A549 (cell line): ENCODE measurements around the gene PRR12.

Experiments used
- CBX8 ChIP-seq: fragments of 200-600 bp; sonication (generic); IDR thresholded peaks from 2 replicates; pipeline ENCODE4 v1.6.1; 2016
- CTCF ChIP-seq: fragments of >200 bp; sonication (Bioruptor Twin); formaldehyde crosslinking; IDR thresholded peaks from 3 replicates; pipeline ENCODE4 v1.5.1; 2016
- EHF ChIP-seq: fragments of 250-450 bp; sonication (Bioruptor Pico); IDR thresholded peaks from 2 replicates; pipeline ENCODE4 v1.5.0; 2020; ENCODE audit warnings: mild to moderate bottlenecking
- EP300 ChIP-seq, 2 experiments: fragments of >200 bp; sonication (Bioruptor Twin); formaldehyde crosslinking; IDR thresholded peaks; 2 replicates in 1 of 2; 3 replicates in 1 of 2; pipeline ENCODE4 v1.6.1; 2016 to 2017
- GATA3 ChIP-seq: IDR thresholded peaks from 2 replicates; pipeline ENCODE4 v1.6.1; 2012; ENCODE audit warnings: borderline replicate concordance
- JUN ChIP-seq, 2 experiments: fragments of >200 bp; sonication (Bioruptor Twin); formaldehyde crosslinking; IDR thresholded peaks; 2 replicates in 1 of 2; 3 replicates in 1 of 2; pipeline ENCODE4 v1.6.1; 2016 to 2017
- NFE2L2 ChIP-seq: fragments of 150-350 bp; conservative IDR thresholded peaks from 2 replicates; pipeline ENCODE4 v1.6.1; 2014; ENCODE audit warnings: low read length
- RFX5 ChIP-seq: fragments of 450-650 bp; IDR thresholded peaks from 2 replicates; pipeline ENCODE4 v1.7.1; 2014; ENCODE audit warnings: antibody characterized with exemption, mild to moderate bottlenecking, moderate library complexity
- SMC3 ChIP-seq: fragments of >200 bp; sonication (Bioruptor Twin); formaldehyde crosslinking; IDR thresholded peaks from 3 replicates; pipeline ENCODE4 v1.6.1; 2018; ENCODE audit warnings: inconsistent platforms
- TF ChIP-seq, protein P1 (sequence below): fragments of 200-600 bp; sonication (generic); IDR thresholded peaks from 2 replicates; pipeline ENCODE4 v1.6.1; 2016; ENCODE audit warnings: antibody characterized with exemption, mild to moderate bottlenecking, moderate library complexity

DNA sequence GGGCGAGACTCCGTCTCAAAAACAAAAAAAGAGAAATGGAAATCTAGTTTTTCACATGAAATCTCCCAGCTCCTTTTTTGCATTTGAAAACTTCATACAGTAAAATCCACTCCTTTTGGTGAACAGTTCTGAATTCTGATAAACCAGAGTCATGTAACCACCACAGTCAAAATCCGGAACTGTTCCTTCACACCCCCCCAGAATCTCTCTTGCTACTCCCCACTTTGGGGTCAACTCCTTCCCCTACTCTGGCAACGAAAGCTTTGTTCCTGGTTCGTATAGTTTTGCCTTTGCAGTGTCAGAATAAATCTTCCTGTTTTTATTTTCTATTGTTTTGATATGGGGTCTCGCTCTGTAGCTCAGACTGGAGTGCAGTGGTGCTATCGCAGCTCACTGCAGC, 39.5 kb upstream of the PRR12 start:
- TF ChIP-seq RFX5 (no peak), GATA3 (no peak), JUN (IDR thresholded peaks at IDR 0.05) (no peak), EP300 (IDR thresholded peaks at IDR 0.05) (no peak), CTCF (no peak), EHF (no peak), CBX8 (no peak), SMC3 (no peak), NFE2L2 (no peak)
- TF ChIP-seq, protein P1, sequence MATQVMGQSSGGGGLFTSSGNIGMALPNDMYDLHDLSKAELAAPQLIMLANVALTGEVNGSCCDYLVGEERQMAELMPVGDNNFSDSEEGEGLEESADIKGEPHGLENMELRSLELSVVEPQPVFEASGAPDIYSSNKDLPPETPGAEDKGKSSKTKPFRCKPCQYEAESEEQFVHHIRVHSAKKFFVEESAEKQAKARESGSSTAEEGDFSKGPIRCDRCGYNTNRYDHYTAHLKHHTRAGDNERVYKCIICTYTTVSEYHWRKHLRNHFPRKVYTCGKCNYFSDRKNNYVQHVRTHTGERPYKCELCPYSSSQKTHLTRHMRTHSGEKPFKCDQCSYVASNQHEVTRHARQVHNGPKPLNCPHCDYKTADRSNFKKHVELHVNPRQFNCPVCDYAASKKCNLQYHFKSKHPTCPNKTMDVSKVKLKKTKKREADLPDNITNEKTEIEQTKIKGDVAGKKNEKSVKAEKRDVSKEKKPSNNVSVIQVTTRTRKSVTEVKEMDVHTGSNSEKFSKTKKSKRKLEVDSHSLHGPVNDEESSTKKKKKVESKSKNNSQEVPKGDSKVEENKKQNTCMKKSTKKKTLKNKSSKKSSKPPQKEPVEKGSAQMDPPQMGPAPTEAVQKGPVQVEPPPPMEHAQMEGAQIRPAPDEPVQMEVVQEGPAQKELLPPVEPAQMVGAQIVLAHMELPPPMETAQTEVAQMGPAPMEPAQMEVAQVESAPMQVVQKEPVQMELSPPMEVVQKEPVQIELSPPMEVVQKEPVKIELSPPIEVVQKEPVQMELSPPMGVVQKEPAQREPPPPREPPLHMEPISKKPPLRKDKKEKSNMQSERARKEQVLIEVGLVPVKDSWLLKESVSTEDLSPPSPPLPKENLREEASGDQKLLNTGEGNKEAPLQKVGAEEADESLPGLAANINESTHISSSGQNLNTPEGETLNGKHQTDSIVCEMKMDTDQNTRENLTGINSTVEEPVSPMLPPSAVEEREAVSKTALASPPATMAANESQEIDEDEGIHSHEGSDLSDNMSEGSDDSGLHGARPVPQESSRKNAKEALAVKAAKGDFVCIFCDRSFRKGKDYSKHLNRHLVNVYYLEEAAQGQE, result no peak
